ENCODE results near the gene DIS3L2.

DNA sequence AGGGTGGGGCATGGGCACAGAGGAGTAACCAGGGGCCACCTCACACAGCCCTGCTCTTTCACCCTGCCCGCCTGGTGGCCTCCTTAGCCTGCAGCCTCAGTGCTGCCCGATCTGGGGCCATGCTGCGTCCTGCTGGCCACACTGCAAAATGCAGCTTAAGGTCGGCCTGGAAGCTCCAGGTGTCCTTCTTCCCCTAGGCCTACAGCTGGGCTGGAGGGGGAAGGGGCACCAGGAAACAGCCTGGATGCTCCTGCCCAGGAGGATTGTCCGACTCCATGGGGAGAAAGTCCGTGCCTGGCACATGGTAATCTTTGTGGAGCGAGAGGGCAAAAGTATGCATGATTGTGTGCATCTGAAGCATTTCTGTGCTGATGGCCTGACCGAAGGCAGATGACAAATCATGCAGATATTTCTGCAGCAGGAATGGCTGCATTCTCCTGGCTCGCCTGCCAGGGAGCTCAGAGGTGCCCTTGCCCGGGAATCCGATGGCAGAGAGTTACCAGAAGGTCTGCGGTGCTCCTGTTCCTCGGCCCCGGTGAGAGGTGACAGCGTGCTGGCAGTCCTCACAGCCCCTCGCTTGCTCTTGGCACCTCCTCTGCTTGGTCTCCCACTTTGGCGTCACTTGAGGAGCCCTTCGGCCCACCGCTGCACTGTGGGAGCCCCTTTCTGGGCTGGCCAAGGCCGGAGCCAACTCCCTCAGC lies 404.3 kb downstream of the DIS3L2 start:
- TF ChIP-seq, protein P1, sequence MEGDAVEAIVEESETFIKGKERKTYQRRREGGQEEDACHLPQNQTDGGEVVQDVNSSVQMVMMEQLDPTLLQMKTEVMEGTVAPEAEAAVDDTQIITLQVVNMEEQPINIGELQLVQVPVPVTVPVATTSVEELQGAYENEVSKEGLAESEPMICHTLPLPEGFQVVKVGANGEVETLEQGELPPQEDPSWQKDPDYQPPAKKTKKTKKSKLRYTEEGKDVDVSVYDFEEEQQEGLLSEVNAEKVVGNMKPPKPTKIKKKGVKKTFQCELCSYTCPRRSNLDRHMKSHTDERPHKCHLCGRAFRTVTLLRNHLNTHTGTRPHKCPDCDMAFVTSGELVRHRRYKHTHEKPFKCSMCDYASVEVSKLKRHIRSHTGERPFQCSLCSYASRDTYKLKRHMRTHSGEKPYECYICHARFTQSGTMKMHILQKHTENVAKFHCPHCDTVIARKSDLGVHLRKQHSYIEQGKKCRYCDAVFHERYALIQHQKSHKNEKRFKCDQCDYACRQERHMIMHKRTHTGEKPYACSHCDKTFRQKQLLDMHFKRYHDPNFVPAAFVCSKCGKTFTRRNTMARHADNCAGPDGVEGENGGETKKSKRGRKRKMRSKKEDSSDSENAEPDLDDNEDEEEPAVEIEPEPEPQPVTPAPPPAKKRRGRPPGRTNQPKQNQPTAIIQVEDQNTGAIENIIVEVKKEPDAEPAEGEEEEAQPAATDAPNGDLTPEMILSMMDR (conservative IDR thresholded peaks at IDR 0.05; ENCODE audit: low read depth, low read length) = peak; percentile 30; the same call in 1 of the 2 replicates
- no peak for TF ChIP-seq POLR2A (IDR thresholded peaks at IDR 0.05; ENCODE audit: low read depth, low read length)
- no peak for TF ChIP-seq BHLHE40 (IDR thresholded peaks at IDR 0.05; ENCODE audit: low read depth, low read length)
